ENCODE data around the gene PRDX5.
A peak's percentile ranks its signal among the peaks of the same experiment; 100 is the strongest.

PRDX5 gene

GRCh38 chr11:64317961-64318765, at the start of gene PRDX5:
Gene PRDX5, plus strand, starts transcription at chr11:64318121. Its CDS starts 95 bp downstream, at chr11:64318216.
- DNase-seq (ENCODE audit: low read depth) = peak; percentile 93

GRCh38 chr11:64268893-64269539, 48.9 kb upstream of the PRDX5 start:
- DNase-seq (ENCODE audit: low read depth) = no peak

DNA sequence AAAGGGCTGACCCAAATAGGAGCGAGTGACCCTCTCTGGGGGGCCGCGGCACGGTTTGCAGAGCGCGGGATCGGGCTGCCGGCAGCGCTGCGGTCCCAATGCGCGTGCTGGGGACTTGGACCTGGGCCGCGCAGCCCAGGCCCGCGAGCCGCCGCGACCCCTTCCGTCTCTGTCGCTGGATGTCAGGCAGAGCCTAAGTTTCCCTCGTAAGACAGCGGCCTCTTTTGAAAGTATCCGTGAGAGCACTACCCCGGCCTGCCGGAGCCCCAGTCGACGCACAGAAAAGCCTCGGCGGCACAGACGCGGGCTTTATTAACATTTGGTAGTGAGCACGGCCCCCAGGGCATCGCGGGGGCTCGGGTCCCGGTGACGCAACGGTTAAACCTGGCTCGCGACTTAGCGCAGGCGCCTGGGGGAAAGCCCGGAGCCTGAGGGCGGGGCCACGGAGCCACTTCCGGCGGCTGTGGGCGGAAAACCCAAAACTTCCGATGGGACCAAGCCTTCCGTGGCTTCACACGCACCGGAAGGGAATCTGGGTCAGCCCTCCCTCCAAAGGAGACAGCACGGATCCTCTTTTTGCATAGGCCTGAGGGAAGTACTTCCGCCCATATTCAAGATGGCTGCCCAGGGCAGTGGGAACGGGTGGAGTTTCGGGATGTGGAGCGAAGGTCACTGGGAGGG, 48.2 kb upstream of the PRDX5 start:
- peak; percentile 97 for DNase-seq (ENCODE audit: low read depth)

DNA sequence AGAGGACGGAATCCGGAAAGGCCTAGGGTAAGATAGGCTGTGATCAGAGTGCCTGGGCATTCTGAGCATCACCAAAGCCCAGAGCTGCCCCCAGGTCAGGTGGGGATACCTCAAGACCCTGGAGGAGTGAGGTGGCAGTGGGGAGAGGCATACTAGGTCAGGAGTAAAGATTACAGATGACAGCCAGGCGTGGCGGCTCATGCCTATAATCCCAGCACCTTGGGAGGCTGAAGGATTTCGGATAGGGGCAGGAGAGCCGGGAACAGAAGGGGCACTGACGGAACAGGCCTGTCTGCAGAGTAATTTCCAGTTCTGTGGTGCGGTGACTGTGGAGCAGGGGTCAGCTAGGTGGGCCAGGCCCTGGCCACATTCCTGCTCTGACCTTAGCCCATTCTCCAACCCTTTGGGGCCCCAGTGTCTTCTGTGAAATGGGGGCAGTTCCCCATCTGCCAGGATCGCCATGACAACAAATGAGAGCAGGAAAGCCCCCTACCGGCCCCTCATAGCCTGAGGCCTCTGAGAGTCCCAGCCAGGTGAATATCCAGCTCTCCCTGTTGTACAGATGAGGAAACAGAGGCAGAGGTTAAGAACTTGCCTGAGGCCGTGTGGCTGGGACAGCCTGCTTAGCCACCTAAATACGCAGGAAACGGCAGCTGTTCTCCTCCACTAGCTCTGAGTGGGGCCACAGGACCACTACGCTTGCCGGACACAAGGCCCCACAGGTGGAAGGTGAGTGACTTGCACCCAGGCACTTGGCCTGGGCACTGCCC, 42.7 kb upstream of the PRDX5 start:
- no peak for DNase-seq (ENCODE audit: low read depth)

DNA sequence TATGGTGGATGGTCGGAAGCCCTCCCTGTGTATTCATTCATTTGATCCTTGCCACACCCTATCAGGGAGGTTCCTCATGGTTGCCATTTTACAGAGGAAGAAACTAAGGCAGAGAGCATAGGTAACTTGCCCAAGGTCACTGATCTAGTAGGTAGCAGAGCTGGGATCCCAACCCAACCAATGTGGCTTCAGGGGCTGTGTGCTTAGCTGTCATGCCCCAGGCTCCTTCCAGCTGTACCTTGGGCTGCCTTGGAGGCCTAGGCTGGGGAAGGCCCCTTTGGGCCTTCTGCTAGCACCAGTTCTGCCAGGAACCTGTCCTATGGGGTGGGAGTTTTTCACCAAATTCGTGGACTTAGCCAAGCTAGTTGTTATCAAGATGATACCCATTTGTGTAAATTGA, 42.1 kb upstream of the PRDX5 start:
- no peak for DNase-seq (ENCODE audit: low read depth)

- no peak for DNase-seq (ENCODE audit: low read depth)
Observed at GRCh38 chr11:64276653-64277431, 41.1 kb upstream of the PRDX5 start.

GRCh38 chr11:64278576-64279190, 39.2 kb upstream of the PRDX5 start:
- DNase-seq (ENCODE audit: low read depth) = no peak

DNA sequence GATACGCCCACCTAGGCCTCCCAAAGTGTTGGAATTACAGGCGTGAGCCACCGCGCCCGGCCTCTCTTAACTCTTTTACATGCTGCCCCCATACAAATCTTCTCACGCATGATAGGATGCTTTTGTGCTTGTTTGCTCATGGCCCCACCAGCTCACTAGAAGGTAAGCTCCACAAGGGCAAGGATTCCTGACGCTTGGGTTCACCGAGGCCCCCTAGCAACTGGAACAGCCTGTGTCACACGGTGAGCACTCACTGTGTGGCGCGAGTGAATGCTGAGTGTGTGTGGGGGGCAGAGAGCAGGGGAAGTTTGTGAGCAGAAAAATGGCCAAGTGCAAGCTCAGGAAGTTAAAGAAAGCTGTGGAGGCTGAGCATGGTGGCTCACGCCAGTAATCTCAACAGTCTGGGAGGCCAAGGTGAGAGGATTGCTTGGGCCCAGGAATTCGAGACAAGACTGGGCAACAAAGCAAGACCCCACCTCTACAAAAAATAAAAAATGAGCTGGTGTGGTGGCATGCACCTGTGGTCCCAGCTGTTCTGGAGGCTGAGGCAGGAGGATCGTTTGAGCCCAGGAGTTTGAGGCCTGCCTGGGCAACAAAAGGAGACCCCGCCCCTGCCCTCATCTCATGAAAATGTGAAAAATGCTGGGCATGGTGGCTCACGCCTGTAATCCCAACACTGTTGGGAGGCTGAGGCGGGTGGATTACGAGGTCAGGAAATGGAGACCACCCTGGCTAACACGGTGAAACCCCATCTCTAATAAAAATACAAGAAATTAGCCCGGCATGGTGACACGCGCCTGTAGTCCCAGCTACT, 35.8 kb upstream of the PRDX5 start:
- no peak for DNase-seq (ENCODE audit: low read depth)

DNA sequence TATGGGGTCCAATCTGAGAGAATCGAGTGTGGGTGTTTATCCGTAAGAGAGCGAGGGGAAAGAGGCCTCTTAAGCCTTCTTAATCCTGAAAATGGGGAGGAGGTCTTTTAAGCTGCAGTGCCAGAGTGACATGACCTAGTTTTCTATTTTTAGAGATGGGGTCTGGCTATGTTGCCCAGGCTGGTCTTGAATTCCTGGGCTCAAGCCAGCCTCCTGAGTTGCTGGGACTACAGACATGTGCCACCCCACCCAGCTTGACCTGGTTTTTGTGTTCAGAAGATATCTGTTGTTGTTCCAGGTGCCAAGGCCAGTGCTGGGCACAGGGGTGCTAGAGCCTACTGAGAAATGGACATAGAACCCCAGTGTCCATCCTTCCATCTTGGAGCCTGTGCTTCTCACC, 34.8 kb upstream of the PRDX5 start:
- DNase-seq (ENCODE audit: low read depth) = no peak

- peak; percentile 85 for DNase-seq (ENCODE audit: low read depth)
Observed at GRCh38 chr11:64284048-64284961, 33.6 kb upstream of the PRDX5 start, which contains the start of gene BAD. Gene BAD, minus strand, starts transcription at chr11:64284665. Its CDS starts 297 bp downstream, at chr11:64284368.

- peak; percentile 90 for DNase-seq (ENCODE audit: low read depth)
Observed at GRCh38 chr11:64284962-64285884, 32.7 kb upstream of the PRDX5 start, which contains the start of gene GPR137. Gene GPR137, plus strand, starts transcription at chr11:64285848. Its CDS starts 677 bp downstream, at chr11:64286525.

GRCh38 chr11:64285885-64286800, 31.8 kb upstream of the PRDX5 start:
- DNase-seq (ENCODE audit: low read depth) = no peak

- no peak for DNase-seq (ENCODE audit: low read depth)
Observed at GRCh38 chr11:64286801-64287159, 31.1 kb upstream of the PRDX5 start.

- no peak for DNase-seq (ENCODE audit: low read depth)
Observed at GRCh38 chr11:64287676-64288352, 30.1 kb upstream of the PRDX5 start.

- no peak for DNase-seq (ENCODE audit: low read depth)
Observed at GRCh38 chr11:64288353-64288750, 29.6 kb upstream of the PRDX5 start.

DNA sequence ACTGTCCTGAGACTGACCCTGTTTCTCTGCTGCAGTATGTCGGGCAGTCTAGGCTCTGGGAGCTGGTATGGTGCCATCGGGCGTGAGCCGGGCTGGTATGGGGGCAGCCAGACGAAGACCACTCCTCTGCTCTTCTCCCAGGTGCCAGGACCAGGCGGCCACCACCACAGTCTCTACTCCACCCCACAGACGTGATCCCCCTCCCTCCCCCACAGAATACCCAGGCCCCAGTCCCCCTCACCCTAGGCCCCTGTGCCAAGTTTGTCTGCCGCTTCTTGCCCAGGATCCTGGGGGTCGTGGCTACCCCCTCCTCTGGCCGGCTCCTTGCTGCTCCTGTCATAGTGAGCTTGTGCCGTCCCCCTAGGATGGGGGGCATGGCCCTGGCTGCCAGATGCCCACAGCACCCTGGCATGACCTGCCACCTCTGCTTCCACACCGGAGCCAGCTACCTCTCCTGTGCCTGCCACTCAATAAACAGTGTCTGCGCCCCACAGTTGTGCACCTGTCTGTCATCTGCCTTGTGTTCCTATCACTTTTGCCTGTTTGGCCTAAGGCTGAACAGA, 28.8 kb upstream of the PRDX5 start:
- DNase-seq (ENCODE audit: low read depth) = no peak

All from stimulated activated CD8-positive, alpha-beta memory T cell treated with anti-CD3 and anti-CD28 coated beads, Interleukin-12 subunit alpha, Interleukin-12 subunit beta, amount 100 ng/mL, for 4 hours (primary cell).